GM12878 (cell line): ENCODE data around the gene SECISBP2. TPM values are rescaled to one million over a fixed set of nuclear protein-coding genes. Genes with fewer than 3 reads are reported as not detected.

Experiments
- ATAC-seq: fragments of 200-7000 bp; cut with Tn5 transposase; 3 replicates; pipeline ENCODE4 v1.9.1; 2020; ENCODE audit warnings: mild to moderate bottlenecking, moderate library complexity
- BruUV-seq: library from RNA; stranded (reverse); fragments of 400-500 nt; replicated peaks from 2 replicates; lab custom pipeline; 2021; lab: Mats Ljungman, UMichigan
- CTCF ChIA-PET: fragments of 300-600 bp; sonication (Branson Sonifier 250); formaldehyde crosslinking; extraction: SDS; loops from one replicate; lab custom pipeline; 2021; ENCODE audit warnings: inconsistent platforms; lab: Yijun Ruan, JAX
- POLR2A ChIA-PET: fragments of 350-600 bp; formaldehyde crosslinking; extraction: SDS; loops from one replicate; lab custom pipeline; 2021; ENCODE audit warnings: inconsistent platforms; lab: Charles Lee
- RAD21 ChIA-PET: fragments of 300-600 bp; sonication (Branson Sonifier 250); formaldehyde crosslinking; loops from one replicate; lab custom pipeline; 2023; ENCODE audit warnings: antibody characterized with exemption; ENCODE audit not compliant: unreplicated experiment; lab: Charles Lee
- SMC1A ChIA-PET: fragments of 300-600 bp; sonication (Branson Sonifier 250); formaldehyde crosslinking; loops from one replicate; lab custom pipeline; 2023; ENCODE audit not compliant: unreplicated experiment, uncharacterized antibody; lab: Charles Lee
- DNase-seq: peaks from one replicate; pipeline ENCODE4 v3.0.0-alpha.2; 2011; ENCODE audit warnings: low read depth, low spot score
- FAIRE-seq: peaks from 3 replicates; lab custom pipeline; 2011; peaks lifted over from hg19 to GRCh38; lab: Jason Lieb, UNC
- H2AFZ ChIP-seq: 2 replicates; pipeline ENCODE4 v1.6.0; 2011; ENCODE audit warnings: low read depth, low read length, control low read depth; ENCODE audit not compliant: control insufficient read depth
- H3K27ac ChIP-seq: 2 replicates; pipeline ENCODE4 v1.5.1; 2011; ENCODE audit warnings: control low read depth; ENCODE audit not compliant: control insufficient read depth, insufficient read depth
- H3K27me3 ChIP-seq, 2 experiments: replicated peaks in 1 of 2; 2 replicates each; pipeline versions ENCODE4 v1.6.0 to v1.6.1; 2011; ENCODE audit warnings: low read length in 1 of 2; ENCODE audit not compliant: control insufficient read depth in 2 of 2, insufficient read depth in 2 of 2
- H3K36me3 ChIP-seq, 2 experiments: 2 replicates each; pipeline ENCODE4 v1.5.1; 2011; ENCODE audit warnings: low read length in 1 of 2; ENCODE audit not compliant: control insufficient read depth in 2 of 2, insufficient read depth in 2 of 2
- H3K4me1 ChIP-seq: 2 replicates; pipeline ENCODE4 v1.6.1; 2011; ENCODE audit warnings: mild to moderate bottlenecking, low read length, moderate library complexity, mixed read lengths; ENCODE audit not compliant: control insufficient read depth, insufficient read depth
- H3K4me2 ChIP-seq: 2 replicates; pipeline ENCODE4 v1.6.0; 2011; ENCODE audit warnings: control low read depth; ENCODE audit not compliant: control insufficient read depth, insufficient read depth
- H3K4me3 ChIP-seq: fragments of 200-600 bp; sonication (generic); 2 replicates; pipeline ENCODE4 v1.5.1; 2016
- H3K79me2 ChIP-seq: 2 replicates; pipeline ENCODE4 v1.6.0; 2011; ENCODE audit warnings: low read length; ENCODE audit not compliant: control insufficient read depth, insufficient read depth
- H3K9ac ChIP-seq: 2 replicates; pipeline ENCODE4 v1.8.0; 2011; ENCODE audit warnings: low read length, control low read depth, mixed read lengths; ENCODE audit not compliant: control insufficient read depth, insufficient read depth
- H3K9me3 ChIP-seq: replicated peaks from 3 replicates; pipeline ENCODE4 v1.5.1; 2011; ENCODE audit warnings: mild to moderate bottlenecking, low read length; ENCODE audit not compliant: control insufficient read depth, insufficient read depth
- H4K20me1 ChIP-seq: 2 replicates; pipeline ENCODE4 v1.6.0; 2011; ENCODE audit not compliant: control insufficient read depth, insufficient read depth
- CBX3 ChIP-seq: fragments of 200-600 bp; sonication (generic); IDR thresholded peaks from 2 replicates; pipeline ENCODE4 v1.6.1; 2016; ENCODE audit warnings: low read depth, borderline replicate concordance
- CEBPB ChIP-seq, 2 experiments: fragments of 150-350 bp in 1 of 2; IDR thresholded peaks; 2 replicates each; pipeline ENCODE4 v1.6.1; 2012 to 2014; ENCODE audit warnings: low read depth in 2 of 2, low read length in 2 of 2, borderline replicate concordance in 1 of 2, inconsistent platforms in 1 of 2
- POLR2A ChIP-seq: IDR thresholded peaks from 2 replicates; pipeline ENCODE4 v1.6.1; 2011; ENCODE audit warnings: low read depth, mild to moderate bottlenecking, low read length
- SPI1 ChIP-seq: IDR thresholded peaks from 2 replicates; pipeline ENCODE4 v1.6.1; 2011; ENCODE audit warnings: low read depth, mild to moderate bottlenecking, low read length, moderate library complexity, borderline replicate concordance; ENCODE audit not compliant: insufficient read depth
- WGBS: methylation state at CpG from one replicate; pipeline ENCODE4 v1.1.6; 2016; ENCODE audit warnings: low lambda C conversion rate; ENCODE audit not compliant: insufficient replicate concordance, insufficient coverage; ENCODE audit errors: missing lambda C conversion rate; 5-methylcytosine and 5-hydroxymethylcytosine counted together
- in situ Hi-C: fragments of 300-500 bp; cut with MboI; formaldehyde crosslinking; loops from 9 replicates; pipeline ENCODE4 v1.14.3; 2018; ENCODE audit warnings: mixed read lengths
- intact Hi-C: fragments of 100-400 bp; cut with micrococcal nuclease; formaldehyde crosslinking; loops from one replicate; pipeline ENCODE4 v1.14.2; 2022; ENCODE audit not compliant: unreplicated experiment
- polyA plus RNA-seq, 11 experiments: library from polyadenylated mRNA; depleted of rRNA in 4 of 11; unstranded in 6 of 11; stranded (reverse) in 5 of 11; fragments of >200 nt; fragmentation: Nextera tagmentation in 4 of 11; fragmentation: Illumina TruSeq in 1 of 11; extraction: Ambion mirVana in 4 of 11; extraction: Trizol in 1 of 11; gene quantifications; 1 replicate in 1 of 11; 2 replicates in 10 of 11; pipeline versions ENCODE4 v1.2.1 to v1.2.3, GENCODE V29; 2011 to 2016; ENCODE audit warnings: inconsistent platforms in 2 of 11, missing spikeins in 2 of 11, low read depth in 1 of 11
- total RNA-seq, 4 experiments: library from RNA; depleted of rRNA in 3 of 4; stranded (reverse); fragments of >200 nt in 3 of 4; fragmentation: Illumina TruSeq in 1 of 4; extraction: Trizol in 1 of 4; gene quantifications; 2 replicates each; pipeline versions ENCODE4 v1.2.1 to v1.2.3, GENCODE V29; 2013 to 2021
- TF ChIP-seq, protein P1 (sequence below): fragments of 150-350 bp; IDR thresholded peaks from 2 replicates; pipeline ENCODE4 v1.6.1; 2014; ENCODE audit warnings: mild to moderate bottlenecking, low read depth, low read length
- TF ChIP-seq, protein P2 (sequence below): fragments of 150-350 bp; IDR thresholded peaks from 2 replicates; pipeline ENCODE4 v1.6.1; 2016; ENCODE audit warnings: low read depth, low read length

SECISBP2 gene
- total and polyA plus RNA-seq, 10 of the 15 experiments (the other 5 are each of a cell fraction or from before 2014, with no cell fraction given) = 4.6 to 50.5 (median 31.9) TPM

DNA sequence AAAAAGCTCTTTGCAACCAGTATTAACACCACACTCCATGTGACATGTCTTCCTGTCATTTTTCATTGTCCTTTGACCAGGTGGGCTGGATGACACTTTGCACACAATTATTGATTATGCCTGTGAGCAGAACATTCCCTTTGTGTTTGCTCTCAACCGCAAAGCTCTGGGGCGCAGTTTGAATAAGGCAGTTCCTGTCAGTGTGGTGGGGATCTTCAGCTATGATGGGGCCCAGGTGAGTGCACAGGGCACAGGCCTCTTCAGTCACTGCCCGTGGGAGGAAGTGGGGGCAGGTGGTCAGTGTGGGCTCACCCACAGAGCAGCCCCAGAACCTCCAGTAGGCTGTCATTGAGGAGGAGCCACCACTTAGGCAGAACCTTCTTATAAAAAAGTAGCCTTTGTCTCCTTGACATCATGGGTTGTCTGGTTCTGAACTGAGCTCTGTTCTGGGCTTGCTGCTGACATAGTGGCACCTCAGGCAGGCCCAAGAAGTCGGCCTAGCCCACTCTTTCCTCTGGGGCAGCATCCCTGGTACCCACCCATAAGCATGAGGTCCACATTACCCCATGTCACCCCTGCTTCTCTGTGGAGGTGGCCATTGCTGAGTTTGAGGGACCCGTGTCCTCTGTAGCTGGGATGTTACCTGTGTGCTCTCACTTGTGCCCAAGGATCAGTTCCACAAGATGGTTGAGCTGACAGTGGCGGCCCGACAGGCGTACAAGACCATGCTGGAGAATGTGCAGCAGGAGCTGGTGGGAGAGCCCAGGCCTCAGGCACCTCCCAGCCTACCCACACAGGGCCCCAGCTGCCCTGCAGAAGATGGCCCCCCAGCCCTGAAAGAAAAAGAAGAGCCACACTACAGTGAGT is 39.3 kb downstream of the SECISBP2 start:
- no peaks in the 10 kb centered on the region for H3K79me2 ChIP-seq
- ATAC-seq = peak; percentile 59
- SMC1A ChIA-PET = interaction anchor here (0.8 to 2.0 kb wide), 5 partner anchors 9 to 117 kb away, joined by 3 to 8 read pairs (median 4); no protein-coding TSS in a partner anchor
- TF ChIP-seq POLR2A (peak; percentile 47; the same call in 1 of the 2 replicates), CEBPB (IDR thresholded peaks at IDR 0.05; ENCODE audit: borderline replicate concordance in 1 of 2, low read depth in 2 of 2, low read length in 2 of 2) (no peak), SPI1 (peak; percentile 9; the same call in 1 of the 2 replicates)
- CTCF ChIA-PET = interaction anchor here (3.1 kb wide), 1 partner anchor 191 kb away, joined by 12 read pairs; no protein-coding TSS in a partner anchor
- no peak overlapping the region for H3K4me2 ChIP-seq
- intact Hi-C loops (no loop called here), in situ Hi-C loops (no loop called here)
- H3K9ac ChIP-seq = no peak overlapping the region
- RAD21 ChIA-PET = interaction anchor here (0.6 to 0.8 kb wide), 2 partner anchors 21 to 191 kb away, joined by 3 to 4 read pairs; no protein-coding TSS in a partner anchor
- WGBS = 82% methylated on average over 8 of the region's 8 CpGs
- peaks cover 35 to 45% of the 10 kb centered on the region in 2 experiments for H3K36me3 ChIP-seq
- no TSS peak for BruUV-seq
- FAIRE-seq = no peak
- no peaks in the 10 kb centered on the region for H3K9me3 ChIP-seq
- H4K20me1 ChIP-seq = no peaks in the 10 kb centered on the region; the same call in 1 of the 2 replicates
- POLR2A ChIA-PET = interaction anchor here (1.0 kb wide), 1 partner anchor 41 kb away, joined by 3 read pairs; no protein-coding TSS in a partner anchor
- no peak overlapping the region for H3K27ac ChIP-seq
- no peaks in the 10 kb centered on the region for H3K27me3 ChIP-seq
- no peak for DNase-seq
- no peaks in the 10 kb centered on the region for H3K4me1 ChIP-seq
- H2AFZ ChIP-seq = no peak overlapping the region
- H3K4me3 ChIP-seq = no peak overlapping the region

DNA sequence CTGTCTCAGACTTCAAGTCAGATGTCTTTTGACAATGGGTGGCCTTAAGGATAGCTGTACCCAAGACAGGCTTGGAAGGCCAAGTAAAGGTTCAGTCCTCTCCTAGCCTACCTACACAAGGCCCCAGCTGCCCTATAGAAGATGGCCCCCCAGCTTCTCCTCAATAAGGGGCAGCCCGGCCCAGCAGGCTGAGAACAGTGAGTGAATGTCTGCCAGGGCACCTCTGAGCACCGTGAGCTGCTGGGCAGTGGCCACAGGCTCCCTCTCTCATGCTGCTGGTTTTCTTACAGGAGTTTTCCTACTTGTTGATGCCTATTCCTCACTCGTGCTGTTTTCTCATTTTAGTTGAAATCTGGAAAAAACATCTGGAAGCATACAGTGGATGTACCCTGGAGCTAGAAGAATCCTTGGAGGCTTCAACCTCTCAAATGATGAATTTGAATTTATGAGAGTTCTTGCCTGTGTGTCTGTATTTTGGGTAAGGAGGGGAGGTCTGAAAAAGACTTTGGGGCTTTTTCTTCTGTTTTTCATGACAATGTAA is 40.1 kb downstream of the SECISBP2 start:
- ChIA-PET CTCF (interaction anchor here (0.7 to 3.1 kb wide), 2 partner anchors 32 to 190 kb away, joined by 3 to 12 read pairs; no protein-coding TSS in a partner anchor), SMC1A (interaction anchor here (1.2 to 2.0 kb wide), 4 partner anchors 10 to 33 kb away, joined by 3 to 8 read pairs (median 6); no protein-coding TSS in a partner anchor), RAD21 (no interaction called here), POLR2A (no interaction called here)
- DNase-seq (no peak), ATAC-seq (no peak), FAIRE-seq (no peak)
- Histone ChIP-seq H3K36me3 (peaks cover 30 to 42% of the 10 kb centered on the region in 2 experiments), H3K79me2 (no peaks in the 10 kb centered on the region), H3K27me3 (no peaks in the 10 kb centered on the region), H3K4me1 (no peaks in the 10 kb centered on the region), H3K4me3 (no peak overlapping the region), H3K9ac (no peak overlapping the region), H4K20me1 (no peaks in the 10 kb centered on the region; the same call in 1 of the 2 replicates), H3K27ac (no peak overlapping the region), H2AFZ (no peak overlapping the region), H3K4me2 (no peak overlapping the region), H3K9me3 (no peaks in the 10 kb centered on the region)
- BruUV-seq = no TSS peak
- 95% methylated on average over 3 of the region's 3 CpGs for WGBS
- intact Hi-C loops (no loop called here), in situ Hi-C loops (no loop called here)
- TF ChIP-seq, protein P1, sequence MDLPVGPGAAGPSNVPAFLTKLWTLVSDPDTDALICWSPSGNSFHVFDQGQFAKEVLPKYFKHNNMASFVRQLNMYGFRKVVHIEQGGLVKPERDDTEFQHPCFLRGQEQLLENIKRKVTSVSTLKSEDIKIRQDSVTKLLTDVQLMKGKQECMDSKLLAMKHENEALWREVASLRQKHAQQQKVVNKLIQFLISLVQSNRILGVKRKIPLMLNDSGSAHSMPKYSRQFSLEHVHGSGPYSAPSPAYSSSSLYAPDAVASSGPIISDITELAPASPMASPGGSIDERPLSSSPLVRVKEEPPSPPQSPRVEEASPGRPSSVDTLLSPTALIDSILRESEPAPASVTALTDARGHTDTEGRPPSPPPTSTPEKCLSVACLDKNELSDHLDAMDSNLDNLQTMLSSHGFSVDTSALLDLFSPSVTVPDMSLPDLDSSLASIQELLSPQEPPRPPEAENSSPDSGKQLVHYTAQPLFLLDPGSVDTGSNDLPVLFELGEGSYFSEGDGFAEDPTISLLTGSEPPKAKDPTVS = no peak
- TF ChIP-seq, protein P2, sequence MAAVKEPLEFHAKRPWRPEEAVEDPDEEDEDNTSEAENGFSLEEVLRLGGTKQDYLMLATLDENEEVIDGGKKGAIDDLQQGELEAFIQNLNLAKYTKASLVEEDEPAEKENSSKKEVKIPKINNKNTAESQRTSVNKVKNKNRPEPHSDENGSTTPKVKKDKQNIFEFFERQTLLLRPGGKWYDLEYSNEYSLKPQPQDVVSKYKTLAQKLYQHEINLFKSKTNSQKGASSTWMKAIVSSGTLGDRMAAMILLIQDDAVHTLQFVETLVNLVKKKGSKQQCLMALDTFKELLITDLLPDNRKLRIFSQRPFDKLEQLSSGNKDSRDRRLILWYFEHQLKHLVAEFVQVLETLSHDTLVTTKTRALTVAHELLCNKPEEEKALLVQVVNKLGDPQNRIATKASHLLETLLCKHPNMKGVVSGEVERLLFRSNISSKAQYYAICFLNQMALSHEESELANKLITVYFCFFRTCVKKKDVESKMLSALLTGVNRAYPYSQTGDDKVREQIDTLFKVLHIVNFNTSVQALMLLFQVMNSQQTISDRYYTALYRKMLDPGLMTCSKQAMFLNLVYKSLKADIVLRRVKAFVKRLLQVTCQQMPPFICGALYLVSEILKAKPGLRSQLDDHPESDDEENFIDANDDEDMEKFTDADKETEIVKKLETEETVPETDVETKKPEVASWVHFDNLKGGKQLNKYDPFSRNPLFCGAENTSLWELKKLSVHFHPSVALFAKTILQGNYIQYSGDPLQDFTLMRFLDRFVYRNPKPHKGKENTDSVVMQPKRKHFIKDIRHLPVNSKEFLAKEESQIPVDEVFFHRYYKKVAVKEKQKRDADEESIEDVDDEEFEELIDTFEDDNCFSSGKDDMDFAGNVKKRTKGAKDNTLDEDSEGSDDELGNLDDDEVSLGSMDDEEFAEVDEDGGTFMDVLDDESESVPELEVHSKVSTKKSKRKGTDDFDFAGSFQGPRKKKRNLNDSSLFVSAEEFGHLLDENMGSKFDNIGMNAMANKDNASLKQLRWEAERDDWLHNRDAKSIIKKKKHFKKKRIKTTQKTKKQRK = no peak
- TF ChIP-seq CBX3 = no peak
